NCI-H1048 (cell line): ENCODE data around the gene DNAJC1.
"Not testable (repeated sequence)": the region's sequence is repeated elsewhere in the genome, so short reads cannot be mapped to it uniquely, and the experiment has no call there.

Experiments used
- DNase-seq: peaks from one replicate; lab custom pipeline; 2025; lab: John Stamatoyannopoulos, UW

The DNAJC1 gene

GRCh38 chr10:22003177-22003963 is at the start of gene DNAJC1:
Gene DNAJC1, minus strand, starts transcription at chr10:22003730. Its CDS starts 296 bp downstream, at chr10:22003434.
- DNase-seq: peak; percentile 88

GRCh38 chr10:22053048-22053447 is 49.5 kb upstream of the DNAJC1 start:
- no peak for DNase-seq

GRCh38 chr10:22049635-22050034 is 46.1 kb upstream of the DNAJC1 start:
- DNase-seq: no peak

- no peak for DNase-seq
Observed at GRCh38 chr10:22047812-22048211, 44.3 kb upstream of the DNAJC1 start.

GRCh38 chr10:22043327-22043633 is 39.8 kb upstream of the DNAJC1 start:
- no peak for DNase-seq

- DNase-seq: no peak
Observed at GRCh38 chr10:22042557-22043326, 39.2 kb upstream of the DNAJC1 start.

GRCh38 chr10:22034333-22034732 is 30.8 kb upstream of the DNAJC1 start:
- DNase-seq: no peak

- DNase-seq: not testable (repeated sequence)
Observed at GRCh38 chr10:22032268-22032667, 28.7 kb upstream of the DNAJC1 start.

GRCh38 chr10:22030421-22030820 is 26.9 kb upstream of the DNAJC1 start:
- DNase-seq: no peak

GRCh38 chr10:22029445-22030236 is 26.1 kb upstream of the DNAJC1 start:
- no peak for DNase-seq

GRCh38 chr10:22027364-22028238 is 24.1 kb upstream of the DNAJC1 start:
- DNase-seq: no peak

GRCh38 chr10:22026287-22026686 is 22.8 kb upstream of the DNAJC1 start:
- no peak for DNase-seq

GRCh38 chr10:22023508-22023907 is 20.0 kb upstream of the DNAJC1 start:
- no peak for DNase-seq

- DNase-seq: no peak
Observed at GRCh38 chr10:22022257-22023032, 18.9 kb upstream of the DNAJC1 start.

- DNase-seq: not testable (repeated sequence)
Observed at GRCh38 chr10:22021144-22021543, 17.6 kb upstream of the DNAJC1 start.

- no peak for DNase-seq
Observed at GRCh38 chr10:22017283-22018020, 13.9 kb upstream of the DNAJC1 start.

- DNase-seq: no peak
Observed at GRCh38 chr10:22016046-22016705, 12.6 kb upstream of the DNAJC1 start.

- no peak for DNase-seq
Observed at GRCh38 chr10:22010973-22011408, 7.5 kb upstream of the DNAJC1 start.

GRCh38 chr10:22010539-22010938 is 7.0 kb upstream of the DNAJC1 start:
- no peak for DNase-seq
